ENCODE results near the gene MEIOB.
A peak's percentile ranks its signal among the peaks of the same experiment; 100 is the strongest.
"Not testable (repeated sequence)": the region's sequence is repeated elsewhere in the genome, so short reads cannot be mapped to it uniquely, and the experiment has no call there.

Gene MEIOB

DNA sequence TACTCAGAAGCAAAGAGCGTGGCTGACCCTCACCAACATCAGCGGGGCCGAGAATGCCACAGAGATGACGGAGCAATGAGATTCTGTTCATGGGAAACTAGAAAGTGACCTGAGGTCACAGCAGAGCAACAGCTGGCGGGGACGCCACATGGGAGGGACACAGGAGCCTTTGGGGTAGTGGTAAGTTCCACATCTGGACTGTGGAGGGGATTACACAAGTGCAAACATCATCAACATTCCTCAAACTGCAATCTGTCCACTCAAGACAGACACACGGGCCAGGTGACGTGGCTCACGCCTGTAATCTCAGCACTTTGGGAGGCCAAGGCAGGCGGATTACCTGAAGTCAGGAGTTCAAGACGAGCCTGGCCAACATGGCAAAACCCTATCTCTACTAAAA is 56.5 kb downstream of the MEIOB start:
- DNase-seq (ENCODE audit: low read depth in 2 of 2) = no peak

GRCh38 chr16:1812732-1813163 is 59.2 kb downstream of the MEIOB start:
- peak; percentile 21 to 41 for DNase-seq (ENCODE audit: low read depth in 2 of 2)

DNA sequence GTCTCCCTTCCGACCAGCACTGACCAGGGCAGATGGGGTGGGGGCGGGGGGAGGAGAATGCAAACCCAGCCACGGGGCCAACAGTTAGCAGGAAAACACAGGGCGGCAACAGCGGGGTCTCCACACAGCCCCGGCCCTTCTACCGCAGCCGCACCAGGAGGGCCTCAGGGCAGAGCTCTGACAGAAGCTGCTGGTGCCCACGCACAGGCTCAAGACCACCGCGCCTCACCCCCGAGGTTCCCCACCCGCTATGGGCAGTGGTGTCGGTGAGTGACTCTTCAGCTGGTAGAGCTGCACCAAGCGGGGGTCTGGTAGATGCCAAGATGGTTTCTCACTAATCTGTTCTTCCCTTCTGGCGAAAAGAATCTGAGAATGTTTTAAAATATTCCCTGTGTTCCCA is 61.4 kb downstream of the MEIOB start:
- no peak for DNase-seq (ENCODE audit: low read depth in 2 of 2)

GRCh38 chr16:1810106-1810505 is 61.9 kb downstream of the MEIOB start:
- DNase-seq (ENCODE audit: low read depth in 2 of 2) = no peak

- DNase-seq (ENCODE audit: low read depth in 2 of 2) = no peak
These were observed 62.6 kb downstream of the MEIOB start for GRCh38 chr16:1809281-1809801.

DNA sequence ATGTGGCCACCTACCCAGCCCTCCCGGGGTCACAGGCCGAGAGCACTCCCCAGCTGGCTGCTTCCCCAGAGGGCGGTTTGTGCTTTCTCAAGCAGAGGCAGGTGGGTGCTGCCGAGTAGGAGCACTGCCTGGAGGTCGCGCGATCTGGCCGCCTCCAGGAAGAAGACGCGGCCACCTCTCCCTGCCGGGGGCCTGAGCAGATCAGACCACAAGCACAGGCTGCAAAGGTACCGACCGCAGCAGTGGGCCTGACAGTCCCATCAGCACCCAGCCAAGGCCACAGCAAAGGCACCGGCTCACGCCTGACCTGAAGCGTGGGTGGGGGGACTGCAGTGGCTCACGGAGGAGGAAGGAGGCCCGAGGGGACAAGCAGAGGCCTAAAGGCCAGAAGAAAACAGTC is 63.3 kb downstream of the MEIOB start:
- no peak for DNase-seq (ENCODE audit: low read depth in 2 of 2)

DNA sequence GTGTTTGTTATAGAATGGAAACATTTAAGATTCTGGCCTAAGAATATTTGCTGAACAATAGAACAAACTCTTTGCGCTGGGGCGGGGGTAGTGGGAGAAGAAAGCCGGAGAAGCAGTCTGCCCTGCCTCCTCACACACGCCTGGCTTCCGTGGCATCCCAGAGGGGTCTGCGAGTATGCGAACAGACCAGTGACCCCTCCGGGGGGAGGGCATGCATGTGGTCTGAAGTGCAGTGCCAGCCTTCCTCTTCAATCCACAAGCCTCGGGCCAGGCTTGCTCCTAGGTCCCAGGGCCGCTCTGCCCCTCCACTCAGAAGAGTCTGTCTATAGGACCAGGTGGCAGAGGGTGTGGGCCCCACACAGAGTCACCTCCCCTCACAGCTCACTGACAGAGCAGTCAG is 64.3 kb downstream of the MEIOB start:
- DNase-seq (ENCODE audit: low read depth in 2 of 2) = no peak

DNA sequence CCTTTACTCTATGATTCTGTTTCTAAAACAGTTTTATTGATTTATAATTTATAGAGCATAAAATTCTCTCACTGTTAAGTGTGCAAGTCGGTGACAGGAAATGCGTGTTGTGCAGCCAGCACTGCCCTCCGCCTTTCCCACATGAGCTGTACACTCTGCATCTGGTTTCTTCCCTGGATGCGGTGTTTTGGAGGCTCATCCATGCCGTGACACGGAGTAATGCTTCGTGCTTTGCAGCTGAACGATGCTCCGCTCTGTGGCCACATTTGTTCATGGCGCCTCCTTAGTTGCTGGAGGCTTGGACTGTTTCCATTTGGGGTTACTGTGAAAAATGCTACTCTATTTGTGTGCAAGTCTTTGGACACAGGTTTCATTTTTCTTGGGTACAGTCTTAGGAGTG is 71.3 kb downstream of the MEIOB start:
- DNase-seq (ENCODE audit: low read depth in 2 of 2) = no peak

- DNase-seq (ENCODE audit: low read depth in 2 of 2) = not testable (repeated sequence)
These were observed 72.7 kb downstream of the MEIOB start for GRCh38 chr16:1799263-1799662.

DNA sequence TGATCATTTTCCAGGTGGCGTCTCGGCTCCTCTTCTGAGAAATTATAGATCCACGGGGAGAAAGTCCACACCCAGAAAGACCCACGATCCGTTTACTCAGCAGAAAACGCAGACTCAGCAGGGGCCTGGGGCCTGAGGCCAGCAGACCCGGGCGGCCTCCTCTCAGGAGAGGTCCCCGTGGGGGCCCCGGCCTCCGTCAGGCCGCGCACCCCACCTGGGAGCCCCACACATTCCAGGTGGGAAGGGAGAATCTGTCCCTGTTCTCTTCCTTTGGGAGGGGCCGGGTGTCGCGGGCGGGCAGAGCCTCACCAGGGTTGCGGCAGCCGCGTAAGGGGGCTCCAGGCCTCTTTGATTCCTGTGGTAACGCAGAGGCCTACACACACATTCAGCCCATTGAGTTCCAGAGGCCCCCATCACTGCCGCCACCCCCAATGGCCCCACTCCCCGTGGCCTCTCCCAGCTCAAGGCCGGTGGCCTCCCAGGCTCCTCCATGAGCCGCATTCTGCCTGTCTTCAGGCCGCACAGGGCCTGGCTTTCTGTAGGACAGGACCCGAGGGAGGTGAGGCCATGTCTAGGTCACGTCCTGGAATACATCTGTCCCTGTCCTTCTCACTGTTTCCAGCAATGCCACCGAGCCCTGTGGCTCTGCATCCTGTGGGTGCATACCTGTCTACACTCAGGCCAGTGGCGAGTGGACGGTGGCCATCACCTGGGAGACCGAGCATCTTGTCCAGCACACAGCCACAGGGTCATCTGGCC is 76.9 kb downstream of the MEIOB start:
- no peak for DNase-seq (ENCODE audit: low read depth in 2 of 2)

- DNase-seq (ENCODE audit: low read depth in 2 of 2) = no peak
These were observed 77.6 kb downstream of the MEIOB start for GRCh38 chr16:1794221-1794871.

DNA sequence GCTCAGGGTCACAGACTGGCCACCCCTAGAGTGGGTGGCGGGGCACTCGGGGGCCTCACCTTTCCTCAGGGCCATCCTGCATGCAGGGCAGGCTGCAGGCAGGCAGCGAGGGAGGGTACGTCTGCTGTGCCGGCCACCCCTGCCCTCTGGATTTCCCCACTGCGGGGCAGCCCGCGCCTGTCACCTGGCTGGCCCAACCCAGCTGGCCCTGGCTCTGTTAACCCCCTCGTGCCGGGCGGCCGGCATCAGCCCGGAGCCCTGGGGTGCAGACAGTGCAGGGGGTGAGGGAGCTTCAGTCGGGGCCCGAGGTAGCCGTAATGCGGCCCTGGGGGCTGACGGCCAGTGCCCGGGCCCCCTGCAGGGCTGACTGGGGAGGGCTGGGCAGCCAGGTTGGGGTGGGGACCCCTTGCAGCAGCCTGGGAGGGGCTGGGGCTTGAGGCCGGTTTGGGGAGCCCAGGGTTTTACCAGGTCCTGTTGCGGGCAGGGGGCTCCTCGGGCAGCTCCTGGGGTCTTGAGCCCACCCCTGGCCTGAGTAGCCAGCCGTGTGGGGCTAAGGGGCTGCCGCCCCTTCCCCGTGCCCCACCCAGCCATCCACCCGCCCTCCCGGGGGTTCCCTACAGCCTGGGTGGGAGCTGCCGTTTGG is 78.3 kb downstream of the MEIOB start, which contains the start of gene IGFALS:
TSS of gene IGFALS (minus strand) at position 128 of the 643 bp plus-strand sequence. CDS start at position 75, 53 bp downstream.
- no peak for DNase-seq (ENCODE audit: low read depth in 2 of 2)

- no peak for DNase-seq (ENCODE audit: low read depth in 2 of 2)
These were observed 79.0 kb downstream of the MEIOB start for GRCh38 chr16:1792836-1793577.

GRCh38 chr16:1791943-1792812 is 79.8 kb downstream of the MEIOB start:
- DNase-seq (ENCODE audit: low read depth in 2 of 2) = no peak

- DNase-seq (ENCODE audit: low read depth in 2 of 2) = no peak
These were observed 80.6 kb downstream of the MEIOB start for GRCh38 chr16:1791256-1791942.

- DNase-seq (ENCODE audit: low read depth in 2 of 2) = no peak
These were observed 81.2 kb downstream of the MEIOB start for GRCh38 chr16:1790611-1791255.

- DNase-seq (ENCODE audit: low read depth in 2 of 2) = no peak
These were observed 81.7 kb downstream of the MEIOB start for GRCh38 chr16:1790261-1790610.

DNA sequence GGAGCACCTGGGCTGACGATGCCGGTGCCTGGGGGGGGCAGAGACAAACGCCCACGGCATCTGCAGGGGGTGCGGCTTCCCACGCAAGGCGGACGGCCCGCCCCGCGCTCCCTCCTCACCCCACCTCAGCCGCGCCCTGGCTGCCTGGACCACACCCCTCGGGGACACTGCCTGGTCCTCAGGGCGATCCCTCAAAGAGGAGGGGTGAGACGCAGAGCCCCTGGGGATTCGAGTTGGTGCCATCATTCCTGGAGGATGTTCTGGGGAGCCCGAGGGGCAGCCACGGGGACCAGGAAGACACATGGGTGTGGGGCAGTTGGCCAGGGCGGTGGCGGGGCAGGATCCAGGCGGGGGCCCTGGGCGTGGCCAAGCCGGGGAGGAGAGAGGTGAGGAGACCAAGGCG is 82.3 kb downstream of the MEIOB start:
- DNase-seq (ENCODE audit: low read depth in 2 of 2) = no peak

- DNase-seq (ENCODE audit: low read depth in 2 of 2) = no peak
These were observed 83.3 kb downstream of the MEIOB start for GRCh38 chr16:1788708-1789100.

Data from stimulated activated CD8-positive, alpha-beta memory T cell treated with anti-CD3 and anti-CD28 coated beads, Interleukin-2, amount 100 ng/mL, for 48 hours (primary cell).